ENCODE results near the gene SPG11. TPM values are rescaled to one million over a fixed set of nuclear protein-coding genes. Genes with fewer than 3 reads are reported as not detected.

The SPG11 gene
- total and polyA plus RNA-seq, 9 of the 15 experiments (the other 6 are each of a cell fraction or from before 2014, with no cell fraction given), result 23.3 to 71.2 (median 45.6) TPM

DNA sequence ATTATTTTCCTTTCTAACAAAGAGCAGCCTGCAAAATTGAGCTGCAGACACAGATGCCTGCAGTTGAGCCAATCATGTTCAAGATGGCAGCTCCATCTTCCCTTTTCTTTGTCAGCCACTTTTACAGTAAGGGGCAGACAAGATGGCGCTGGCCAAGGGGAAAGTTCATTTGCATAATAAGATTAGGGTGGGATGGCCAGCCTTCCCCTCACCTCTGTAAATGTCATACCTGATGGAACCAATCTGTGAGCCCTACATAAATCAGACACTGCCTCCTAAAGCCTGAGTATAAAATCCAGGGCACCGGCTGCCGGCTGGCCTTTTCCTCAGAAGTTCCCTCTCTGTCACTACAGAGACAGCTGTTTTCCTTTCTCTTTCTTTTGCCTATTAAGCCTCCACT, 31.8 kb upstream of the SPG11 start:
- H3K9me3 ChIP-seq (replicated peaks; ENCODE audit: control insufficient read depth, insufficient read depth, low read depth, low read length), result no peaks in the 10 kb centered on the region
- H3K4me3 ChIP-seq, result no peak overlapping the region
- POLR2A ChIA-PET, result interaction anchor here (0.7 to 1.9 kb wide), 3 partner anchors 15 to 97 kb away, joined by 3 to 7 read pairs (median 6); partner anchors contain the start of gene B2M
- FAIRE-seq, result peak; percentile 58
- H3K27ac ChIP-seq (ENCODE audit: extremely low read depth, low read depth, low read length), result no peak overlapping the region
- no peaks in the 10 kb centered on the region for H3K27me3 ChIP-seq (ENCODE audit: control insufficient read depth in 2 of 2, insufficient read depth in 2 of 2, low read length in 2 of 2)
- in situ Hi-C loops (cut with MboI) (no loop called here), intact Hi-C loops (cut with micrococcal nuclease) (no loop called here)
- no peaks in the 10 kb centered on the region for H4K20me1 ChIP-seq (replicated peaks; ENCODE audit: control insufficient read depth, insufficient read depth, low read length)
- H3K4me1 ChIP-seq (replicated peaks in 1 of 2; ENCODE audit: control insufficient read depth in 2 of 2, insufficient read depth in 2 of 2, low read length in 2 of 2), result no peaks in the 10 kb centered on the region
- no peaks in the 10 kb centered on the region for H3K9me1 ChIP-seq (ENCODE audit: control insufficient read depth, insufficient read depth, low read length)
- no peaks in the 10 kb centered on the region for H3K79me2 ChIP-seq (ENCODE audit: control insufficient read depth, insufficient read depth, low read length)
- no peak for DNase-seq (ENCODE audit: extremely low read depth in 1 of 4, low spot score in 3 of 4)
- H3K4me2 ChIP-seq (ENCODE audit: insufficient read depth, low read length), result 0 out of 2 replicates have a peak overlapping the region, but pooled peaks have one; percentile 10
- peak overlapping the region; percentile 75 for H2AFZ ChIP-seq (ENCODE audit: low read depth, low read length)
- CTCF ChIA-PET (ENCODE audit: low intra/inter-chr PET ratio), result no interaction called here
- WGBS (ENCODE audit: insufficient coverage, low coverage, missing lambda C conversion rate), result 40% methylated on average over 3 of the region's 3 CpGs
- peak; percentile 43; the same call in 2 of the 3 replicates for ATAC-seq
- H3K36me3 ChIP-seq (ENCODE audit: control insufficient read depth, insufficient read depth, low read length), result no peaks in the 10 kb centered on the region
- BruUV-seq (replicated peaks), result no TSS peak
- TF ChIP-seq KLF16 (IDR thresholded peaks at IDR 0.05) (no peak), GTF2A2 (tag; IDR thresholded peaks at IDR 0.05) (no peak), YY1 (IDR thresholded peaks at IDR 0.05; ENCODE audit: borderline replicate concordance in 1 of 3, control insufficient read depth in 1 of 3, extremely low read depth in 1 of 3, insufficient read depth in 3 of 3, insufficient read length in 1 of 3, insufficient replicate concordance in 2 of 3, low read depth in 1 of 3, low read length in 2 of 3) (peak in 1 of 3 experiments; percentile 77)
- TF ChIP-seq, protein P1, sequence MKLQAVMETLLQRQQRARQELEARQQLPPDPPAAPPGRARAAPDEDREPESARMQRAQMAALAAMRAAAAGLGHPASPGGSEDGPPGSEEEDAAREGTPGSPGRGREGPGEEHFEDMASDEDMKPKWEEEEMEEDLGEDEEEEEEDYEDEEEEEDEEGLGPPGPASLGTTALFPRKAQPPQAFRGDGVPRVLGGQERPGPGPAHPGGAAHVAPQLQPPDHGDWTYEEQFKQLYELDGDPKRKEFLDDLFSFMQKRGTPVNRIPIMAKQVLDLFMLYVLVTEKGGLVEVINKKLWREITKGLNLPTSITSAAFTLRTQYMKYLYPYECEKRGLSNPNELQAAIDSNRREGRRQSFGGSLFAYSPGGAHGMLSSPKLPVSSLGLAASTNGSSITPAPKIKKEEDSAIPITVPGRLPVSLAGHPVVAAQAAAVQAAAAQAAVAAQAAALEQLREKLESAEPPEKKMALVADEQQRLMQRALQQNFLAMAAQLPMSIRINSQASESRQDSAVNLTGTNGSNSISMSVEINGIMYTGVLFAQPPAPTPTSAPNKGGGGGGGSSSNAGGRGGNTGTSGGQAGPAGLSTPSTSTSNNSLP (IDR thresholded peaks at IDR 0.05; ENCODE audit: borderline replicate concordance, low read depth, low read length), result no peak
- H3K9ac ChIP-seq (ENCODE audit: insufficient read depth in 1 of 2, low read depth in 2 of 2, low read length in 2 of 2), result no peak overlapping the region

Data from K562 (cell line).